ENCODE results near the gene BABAM2.

The BABAM2 gene

DNA sequence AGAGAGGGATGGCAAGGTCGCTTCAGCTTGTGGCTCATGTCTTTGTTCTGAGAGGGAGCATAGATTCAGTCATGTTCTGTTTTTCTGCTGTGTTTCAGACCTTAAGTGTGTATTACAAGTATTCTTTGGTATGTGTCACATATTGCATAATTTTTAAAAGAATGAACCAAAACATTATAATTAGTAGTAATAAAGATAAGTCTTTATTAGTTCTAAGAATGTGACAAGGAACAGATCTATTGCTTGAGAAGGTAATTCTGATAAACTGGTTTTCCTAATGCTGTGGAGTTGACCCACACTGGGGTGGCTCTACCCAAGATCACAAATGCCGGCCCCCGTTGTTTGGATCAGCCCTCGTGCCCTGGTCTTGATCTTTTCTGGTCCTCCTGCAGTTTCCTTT, 377.9 kb downstream of the BABAM2 start:
- DNase-seq: no peak

DNA sequence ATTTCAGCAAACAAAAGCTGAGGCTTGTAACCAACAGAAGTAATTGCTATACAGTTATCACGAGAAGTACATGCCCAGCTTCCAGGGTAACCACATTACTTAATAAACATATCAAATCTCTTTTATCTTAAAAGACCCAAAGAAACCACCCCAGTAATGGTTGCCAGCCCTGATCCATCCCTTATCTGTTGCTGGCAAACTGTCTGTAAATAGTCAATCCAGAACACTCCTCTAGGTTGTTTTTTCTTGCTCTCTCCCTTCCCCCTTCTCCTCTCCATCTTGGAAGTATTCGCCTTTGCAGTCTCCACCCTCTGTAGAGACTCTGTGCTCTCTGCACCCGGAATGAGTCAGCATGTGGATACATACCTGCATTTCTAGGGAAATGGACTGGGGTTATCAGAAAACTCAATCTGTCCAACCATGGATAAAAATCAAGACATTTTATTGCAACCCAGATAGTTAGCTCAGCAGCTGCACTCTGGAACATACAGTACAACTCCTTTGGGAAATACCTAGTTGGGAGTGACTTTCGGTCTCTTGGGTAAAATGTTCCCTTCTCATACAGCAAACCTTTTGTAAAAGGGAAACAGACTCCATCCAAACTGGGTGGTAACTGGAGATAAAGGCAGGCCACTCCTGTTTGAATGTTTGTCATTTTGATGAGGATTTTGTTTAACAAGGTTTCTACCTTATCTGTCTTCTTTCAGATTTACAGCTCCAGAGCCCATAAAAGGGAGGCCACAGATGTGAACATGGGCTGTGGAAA, 378.7 kb downstream of the BABAM2 start:
- DNase-seq: no peak

DNA sequence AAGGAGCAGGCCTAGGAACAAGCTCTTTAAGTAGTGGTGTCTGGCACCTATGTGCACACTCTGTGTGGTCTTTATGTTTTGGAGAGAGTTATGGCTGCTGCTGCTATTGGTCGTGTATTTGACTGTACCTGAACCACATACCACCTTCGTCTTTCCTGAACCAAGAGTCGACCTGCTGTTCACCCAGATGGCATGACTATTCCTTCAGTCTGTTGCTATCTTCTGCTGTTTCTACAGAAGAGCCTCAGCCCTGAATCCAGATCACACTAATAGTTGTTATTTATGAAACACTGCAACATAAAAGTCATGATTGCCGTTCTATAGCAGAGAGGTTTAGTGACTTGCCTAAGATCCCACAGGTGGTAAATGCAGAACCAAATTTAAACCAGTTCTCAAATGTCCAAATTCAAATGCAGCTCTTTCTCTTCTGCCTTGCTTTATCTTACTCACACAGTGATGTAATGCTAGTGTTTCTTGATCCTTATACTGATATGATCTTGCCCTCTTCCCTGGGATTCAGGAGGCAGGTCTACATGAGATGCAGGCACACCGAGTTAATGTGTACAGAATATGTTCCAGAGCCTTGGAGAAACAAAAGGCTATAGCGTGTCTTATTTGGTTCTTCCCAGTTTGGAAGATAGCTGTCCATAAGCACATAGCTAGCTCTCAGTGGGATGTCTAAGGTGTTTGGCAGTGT, 380.1 kb downstream of the BABAM2 start:
- no peak for DNase-seq

DNA sequence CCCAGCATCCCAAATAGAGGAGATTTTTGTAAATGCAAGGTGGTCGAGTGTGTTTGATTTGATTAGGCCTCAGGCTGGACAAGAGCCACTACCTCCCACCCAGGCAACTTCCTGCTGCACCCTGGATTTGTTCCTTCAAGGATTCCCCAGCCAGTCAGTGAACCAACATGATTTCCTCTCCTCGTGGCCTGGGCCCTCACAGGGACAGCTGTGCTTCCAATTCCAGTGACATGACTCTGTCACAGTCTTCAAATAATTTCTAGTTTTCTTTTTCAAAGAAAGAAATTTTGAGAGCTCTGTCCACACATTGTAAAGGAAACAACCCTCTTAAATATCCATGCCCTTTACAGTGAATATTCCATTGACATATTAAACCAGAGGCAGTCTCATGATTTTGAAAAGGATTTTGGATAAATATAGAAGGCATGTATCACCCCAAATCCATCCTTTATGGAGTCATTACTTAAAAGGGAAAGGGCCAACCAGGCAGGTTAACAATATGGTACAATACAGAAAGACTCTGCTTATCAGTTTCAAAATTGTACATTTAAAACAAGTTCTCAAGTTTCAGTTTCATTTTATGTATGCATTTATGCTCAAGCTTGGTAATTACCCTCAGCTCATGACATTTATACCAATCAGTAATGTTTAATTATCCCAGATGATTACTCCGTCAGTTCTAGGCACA, 380.8 kb downstream of the BABAM2 start:
- no peak for DNase-seq

DNA sequence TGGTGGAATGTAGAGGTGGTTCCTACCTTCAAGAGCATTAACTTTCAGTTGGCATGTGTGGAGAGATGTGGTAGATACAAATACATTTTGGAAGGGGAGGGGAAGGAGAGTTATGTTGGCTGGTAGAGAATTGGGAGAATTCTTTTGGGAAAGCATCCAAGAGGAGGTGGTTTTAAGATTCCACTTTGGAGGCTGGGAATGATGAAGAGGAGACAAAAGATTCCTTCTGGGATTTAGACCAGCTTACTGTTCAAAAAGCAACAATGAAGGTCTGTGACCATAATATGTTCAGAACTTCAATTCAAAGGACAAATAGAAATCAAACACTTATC, 381.4 kb downstream of the BABAM2 start:
- DNase-seq: no peak

DNA sequence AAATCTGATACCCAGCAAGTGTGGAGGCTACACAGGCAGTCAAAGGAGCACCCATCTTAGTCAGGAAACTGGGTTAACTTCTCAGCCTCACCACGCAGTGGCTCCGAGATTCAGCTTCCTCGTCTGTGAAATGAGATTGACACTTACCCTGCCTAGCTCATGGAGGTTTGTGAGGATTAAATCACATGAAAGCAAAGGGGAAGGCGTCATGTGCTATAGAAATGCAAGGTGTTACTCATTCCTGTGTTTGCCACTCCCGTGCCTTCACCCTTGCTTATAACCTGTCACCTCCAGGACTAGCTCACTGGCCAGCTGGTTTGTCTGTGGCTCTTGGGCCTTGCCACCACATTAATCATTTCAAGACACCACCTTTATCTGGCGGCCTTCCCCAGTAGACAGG, 383.2 kb downstream of the BABAM2 start:
- DNase-seq: no peak

- DNase-seq: no peak
These were observed 384.6 kb downstream of the BABAM2 start for GRCh38 chr2:28274911-28275685.

GRCh38 chr2:28276076-28276618, 385.6 kb downstream of the BABAM2 start:
- DNase-seq: no peak

DNA sequence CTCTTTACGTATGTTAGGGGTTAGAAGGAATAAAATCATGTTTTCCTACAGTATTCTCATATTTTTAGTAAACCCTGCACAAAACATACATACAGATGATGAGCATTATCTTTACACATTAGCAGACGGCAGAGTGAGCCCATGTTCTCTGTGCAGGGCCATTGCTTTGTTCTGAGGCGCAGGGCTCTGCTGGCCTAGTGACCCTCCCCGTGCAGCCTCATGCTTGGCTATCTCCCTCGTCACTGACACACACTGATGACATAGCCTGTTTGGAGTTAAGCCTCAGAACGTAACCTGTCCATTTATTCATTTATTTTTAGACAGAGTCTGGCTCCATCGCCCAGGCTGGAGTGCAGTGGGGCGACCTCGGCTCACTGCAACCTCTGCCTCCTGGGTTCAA, 386.3 kb downstream of the BABAM2 start:
- no peak for DNase-seq

DNA sequence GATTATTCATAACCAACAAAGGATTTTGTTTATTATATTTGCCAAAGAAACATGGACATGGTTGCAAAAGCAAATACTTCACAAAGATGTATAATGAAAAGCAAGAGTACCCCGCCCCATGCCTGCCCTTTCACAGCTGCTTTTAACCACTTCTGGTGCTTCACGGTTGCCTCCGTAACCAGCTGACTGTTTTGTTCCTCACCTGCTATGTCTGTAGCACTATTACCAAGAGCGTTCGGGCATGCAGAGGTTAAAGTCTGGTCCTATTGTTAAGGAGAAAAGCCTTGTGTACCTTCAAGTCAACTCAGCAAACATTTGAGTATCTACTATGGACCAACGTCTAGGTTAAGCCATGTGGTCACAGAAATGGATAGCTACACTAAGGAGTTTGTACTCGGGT, 386.9 kb downstream of the BABAM2 start:
- no peak for DNase-seq

GRCh38 chr2:28279371-28279770, 388.8 kb downstream of the BABAM2 start:
- DNase-seq: no peak

GRCh38 chr2:28280619-28281018, 390.1 kb downstream of the BABAM2 start:
- DNase-seq: no peak

DNA sequence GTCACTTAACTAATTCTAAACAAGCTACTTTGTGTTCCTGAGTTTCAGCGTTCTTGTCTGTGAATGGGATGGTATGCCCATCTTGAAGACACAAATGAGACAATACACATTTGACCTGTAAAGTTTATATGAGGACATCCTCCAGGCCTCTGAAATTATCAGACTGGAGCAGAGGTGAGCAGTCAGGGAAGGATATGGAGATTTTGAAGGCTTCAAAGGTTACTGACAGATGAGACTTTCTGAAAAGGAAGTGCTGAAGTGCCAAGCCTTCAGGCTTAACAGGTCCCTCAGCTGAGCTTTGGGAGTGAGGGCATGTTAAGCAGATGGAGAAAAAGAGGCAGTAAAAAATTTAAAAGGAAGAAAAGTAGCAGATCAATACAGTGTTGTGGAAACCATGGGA, 391.2 kb downstream of the BABAM2 start:
- DNase-seq: no peak

DNA sequence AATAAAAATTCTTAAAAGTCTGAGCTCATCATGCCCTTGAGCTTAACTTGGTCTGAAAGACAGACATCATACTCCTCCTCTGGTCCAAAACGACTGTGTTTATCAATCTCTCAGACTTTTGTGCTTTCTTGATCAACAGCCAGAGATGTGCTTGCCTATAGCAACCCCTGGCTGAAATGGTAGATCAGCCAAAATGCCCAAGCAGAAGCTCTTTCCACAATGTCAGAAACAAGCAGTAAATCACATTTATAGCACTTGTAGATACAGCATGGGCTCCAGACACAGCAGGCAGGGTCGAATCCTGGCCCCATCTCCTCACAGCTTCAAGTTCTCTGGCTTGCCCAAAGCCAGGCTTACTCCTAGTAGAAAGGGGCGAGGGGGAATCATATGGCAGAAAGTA, 391.7 kb downstream of the BABAM2 start:
- no peak for DNase-seq

GRCh38 chr2:28282861-28283646, 392.5 kb downstream of the BABAM2 start:
- DNase-seq: no peak

- DNase-seq: no peak
These were observed 393.3 kb downstream of the BABAM2 start for GRCh38 chr2:28283861-28284260.

DNA sequence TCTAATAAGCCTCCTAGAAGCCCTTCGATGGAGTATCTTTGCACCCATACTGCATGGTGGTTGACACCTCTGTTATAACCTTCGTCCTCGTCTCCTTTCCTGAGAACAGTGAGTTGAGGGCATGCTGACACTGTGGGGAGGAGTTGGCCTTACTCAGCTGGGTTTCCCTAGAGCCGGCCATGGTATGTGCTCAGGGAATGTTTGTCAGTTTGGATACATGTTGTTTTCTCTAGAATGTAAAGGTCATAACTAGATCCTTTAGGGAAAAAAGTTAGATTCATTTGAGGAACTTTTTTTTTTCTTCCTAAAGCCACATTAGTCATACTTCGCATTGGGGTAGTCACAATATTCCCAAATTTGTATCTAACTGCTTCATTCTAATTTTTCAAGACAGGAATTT, 396.1 kb downstream of the BABAM2 start:
- no peak for DNase-seq

DNA sequence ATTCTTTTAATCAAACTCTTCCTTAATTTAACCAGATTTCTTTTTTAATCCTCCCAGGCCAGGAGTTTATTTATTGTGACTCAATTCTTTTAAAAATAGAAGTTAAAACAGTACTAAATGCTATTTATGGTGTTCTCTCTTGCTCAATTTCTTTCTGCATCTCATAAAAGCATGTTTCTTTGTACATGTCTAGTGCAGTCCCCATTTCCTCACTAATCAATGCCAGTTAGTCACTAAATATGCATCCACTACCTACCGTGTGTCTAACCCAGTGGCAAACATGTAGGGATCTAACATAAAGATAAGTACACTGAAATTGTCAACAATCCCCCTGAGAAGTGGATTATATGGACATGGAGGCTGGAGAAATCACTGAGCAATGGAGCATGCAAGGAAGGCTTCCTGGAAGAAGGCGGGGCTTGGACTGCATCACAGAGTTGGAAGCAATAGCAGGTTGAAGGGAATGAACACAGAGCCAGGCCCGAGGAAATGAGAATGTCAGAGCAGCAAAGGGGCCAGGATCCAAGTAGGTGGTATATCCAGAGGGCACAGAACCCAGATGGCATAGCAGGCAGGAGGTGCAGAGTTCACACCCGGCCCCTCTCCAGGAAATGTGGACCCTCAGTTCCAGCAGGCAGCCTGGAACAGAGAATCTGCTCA, 396.9 kb downstream of the BABAM2 start:
- DNase-seq: no peak

DNA sequence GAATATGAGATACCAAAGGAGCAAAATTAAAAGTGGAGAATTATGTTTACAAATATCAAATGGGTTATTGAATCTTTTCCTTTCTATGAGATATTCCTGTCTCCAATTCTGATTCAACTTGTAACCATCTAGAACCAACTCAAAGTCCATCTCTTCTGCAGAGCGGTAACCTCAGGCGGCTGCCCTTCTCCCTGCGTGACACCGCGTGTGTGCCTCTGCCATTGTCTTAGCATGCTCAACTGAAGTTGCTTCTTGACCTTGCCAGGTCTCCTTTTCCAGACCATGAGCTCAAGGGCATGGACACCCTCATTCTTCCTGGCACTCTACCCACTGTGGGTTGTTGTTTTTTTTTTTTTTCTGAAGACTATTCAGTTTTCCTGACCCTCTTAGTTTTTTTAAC, 398.1 kb downstream of the BABAM2 start:
- DNase-seq: no peak

DNA sequence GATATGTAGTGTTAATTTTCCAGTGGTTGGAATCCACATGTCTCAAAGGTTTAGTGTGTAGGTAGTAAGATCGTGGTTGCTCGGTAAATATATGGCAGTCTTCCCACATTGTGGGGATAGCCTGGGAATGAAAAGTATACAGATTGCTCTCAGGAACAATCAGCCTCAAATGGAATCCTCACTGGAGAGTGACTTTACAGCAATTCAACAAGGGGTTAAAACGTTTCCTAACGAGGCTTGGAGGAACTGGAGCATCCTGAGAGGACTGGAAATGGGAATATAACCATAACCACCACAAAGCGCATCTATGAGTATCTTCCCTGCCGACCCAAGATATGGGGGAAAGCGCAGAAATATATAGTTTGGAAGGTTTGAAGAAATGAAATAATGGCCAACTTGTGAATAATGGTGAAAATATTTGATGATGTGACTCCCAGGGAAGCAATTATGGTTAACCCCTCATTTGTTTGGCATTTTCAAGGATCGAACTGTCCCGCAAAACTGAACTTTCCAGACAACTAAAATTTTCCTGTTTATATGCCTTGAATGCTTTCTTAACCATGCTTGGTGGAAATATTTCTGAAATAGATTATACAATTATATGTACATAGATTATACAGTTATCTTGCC, 401.4 kb downstream of the BABAM2 start:
- no peak for DNase-seq

DNA sequence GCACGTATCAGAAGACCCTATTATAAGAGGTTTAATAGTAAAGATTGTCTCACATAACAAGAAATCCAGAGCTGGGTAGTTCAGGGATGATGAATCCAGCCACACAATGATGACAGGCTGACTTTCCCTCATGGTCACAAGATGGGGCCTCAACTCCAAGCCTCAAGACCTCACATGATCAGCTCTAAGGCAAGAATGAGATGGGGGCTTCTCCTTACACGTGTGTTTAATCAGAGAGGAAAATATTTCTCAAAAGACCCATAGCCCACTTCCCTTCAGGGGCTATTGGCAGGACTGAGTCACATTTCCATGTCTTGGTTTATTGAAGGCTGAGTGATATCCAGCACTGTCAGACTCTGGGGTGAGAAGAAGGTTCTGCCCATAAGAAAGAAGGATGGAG, 402.0 kb downstream of the BABAM2 start:
- no peak for DNase-seq

All from activated naive CD4-positive, alpha-beta T cell (primary cell).